Fibroblast of lung (primary cell): ENCODE results near the gene KIF1A. TPM values are rescaled to one million over a fixed set of nuclear protein-coding genes. Genes with fewer than 3 reads are reported as not detected.

Experiments
- DNase-seq, 2 donors: peaks; one replicate each; pipeline versions ENCODE4 v3.0.0 to v3.0.0-alpha.2; 2010; ENCODE audit warnings: low read depth in 2 of 2
- H2AFZ ChIP-seq: 2 replicates; pipeline ENCODE4 v1.5.1; 2012; ENCODE audit warnings: low read length, control low read depth, inconsistent platforms
- H3K27ac ChIP-seq: 2 replicates; pipeline ENCODE4 v1.5.1; 2011; ENCODE audit warnings: low read length, control low read depth; ENCODE audit not compliant: insufficient read depth
- H3K27me3 ChIP-seq: 2 replicates; pipeline ENCODE4 v1.5.1; 2011; ENCODE audit warnings: mild to moderate bottlenecking, low read length; ENCODE audit not compliant: control insufficient read depth, insufficient read depth
- H3K36me3 ChIP-seq: 2 replicates; pipeline ENCODE4 v1.5.1; 2011; ENCODE audit warnings: low read length; ENCODE audit not compliant: control insufficient read depth, insufficient read depth
- H3K4me1 ChIP-seq: 2 replicates; pipeline ENCODE4 v1.5.1; 2011; ENCODE audit warnings: low read length; ENCODE audit not compliant: control insufficient read depth, insufficient read depth; ENCODE audit errors: extremely low read depth
- H3K4me2 ChIP-seq: 2 replicates; pipeline ENCODE4 v1.5.1; 2011; ENCODE audit warnings: low read length, control low read depth; ENCODE audit not compliant: insufficient read depth; ENCODE audit errors: extremely low read depth
- H3K4me3 ChIP-seq, 4 experiments: fragments of 200-600 bp in 1 of 4; sonication (generic) in 1 of 4; replicated peaks in 1 of 4; 2 replicates each; pipeline ENCODE4 v1.5.1; 2011 to 2016; ENCODE audit warnings: low read length in 4 of 4, low read depth in 3 of 4, mild to moderate bottlenecking in 3 of 4, control low read depth in 2 of 4, inconsistent platforms in 1 of 4, mixed read lengths in 1 of 4; ENCODE audit not compliant: insufficient read depth in 1 of 4; ENCODE audit errors: control extremely low read depth in 1 of 4
- H3K79me2 ChIP-seq: 2 replicates; pipeline ENCODE4 v1.5.1; 2012; ENCODE audit warnings: mild to moderate bottlenecking, low read length, inconsistent platforms; ENCODE audit not compliant: control insufficient read depth, insufficient read depth
- H3K9ac ChIP-seq: 2 replicates; pipeline ENCODE4 v1.5.1; 2011; ENCODE audit warnings: mild to moderate bottlenecking, low read length, control low read depth; ENCODE audit not compliant: insufficient read depth
- H3K9me3 ChIP-seq: 2 replicates; pipeline ENCODE4 v1.5.1; 2012; ENCODE audit warnings: low read depth, low read length; ENCODE audit not compliant: control insufficient read depth, insufficient read depth
- H4K20me1 ChIP-seq: 2 replicates; pipeline ENCODE4 v1.5.1; 2011; ENCODE audit warnings: low read length; ENCODE audit not compliant: control insufficient read depth, insufficient read depth; ENCODE audit errors: extremely low read depth
- EZH2 ChIP-seq: IDR thresholded peaks from 2 replicates; pipeline ENCODE4 v1.5.1; 2012; ENCODE audit warnings: low read length, control low read depth, mild to moderate bottlenecking; ENCODE audit errors: missing control alignments
- polyA plus RNA-seq, 2 donors: library from polyadenylated mRNA; depleted of rRNA in 1 of 2; stranded (reverse) in 1 of 2; unstranded in 1 of 2; fragments of >200 nt; gene quantifications; 2 replicates each; pipeline ENCODE4 v1.2.1, GENCODE V29; 2011 to 2012; ENCODE audit warnings: missing spikeins in 1 of 2
- total RNA-seq: library from RNA; depleted of rRNA; stranded (reverse); fragments of >200 nt; gene quantifications from 2 replicates; pipeline ENCODE4 v1.2.1, GENCODE V29; 2014
- TF ChIP-seq, protein P1 (sequence below), 2 donors: IDR thresholded peaks in 1 of 2; conservative IDR thresholded peaks in 1 of 2; 1 replicate in 1 of 2; 2 replicates in 1 of 2; pipeline ENCODE4 v1.5.1; 2011 to 2012; ENCODE audit warnings: low read length in 2 of 2, control low read depth in 1 of 2, inconsistent platforms in 1 of 2, low read depth in 1 of 2, mild to moderate bottlenecking in 1 of 2

KIF1A gene
- total and polyA plus RNA-seq, 2 donors (not counting 1 experiment from before 2014, with no cell fraction given): 0.05 TPM; not detected in 1

DNA sequence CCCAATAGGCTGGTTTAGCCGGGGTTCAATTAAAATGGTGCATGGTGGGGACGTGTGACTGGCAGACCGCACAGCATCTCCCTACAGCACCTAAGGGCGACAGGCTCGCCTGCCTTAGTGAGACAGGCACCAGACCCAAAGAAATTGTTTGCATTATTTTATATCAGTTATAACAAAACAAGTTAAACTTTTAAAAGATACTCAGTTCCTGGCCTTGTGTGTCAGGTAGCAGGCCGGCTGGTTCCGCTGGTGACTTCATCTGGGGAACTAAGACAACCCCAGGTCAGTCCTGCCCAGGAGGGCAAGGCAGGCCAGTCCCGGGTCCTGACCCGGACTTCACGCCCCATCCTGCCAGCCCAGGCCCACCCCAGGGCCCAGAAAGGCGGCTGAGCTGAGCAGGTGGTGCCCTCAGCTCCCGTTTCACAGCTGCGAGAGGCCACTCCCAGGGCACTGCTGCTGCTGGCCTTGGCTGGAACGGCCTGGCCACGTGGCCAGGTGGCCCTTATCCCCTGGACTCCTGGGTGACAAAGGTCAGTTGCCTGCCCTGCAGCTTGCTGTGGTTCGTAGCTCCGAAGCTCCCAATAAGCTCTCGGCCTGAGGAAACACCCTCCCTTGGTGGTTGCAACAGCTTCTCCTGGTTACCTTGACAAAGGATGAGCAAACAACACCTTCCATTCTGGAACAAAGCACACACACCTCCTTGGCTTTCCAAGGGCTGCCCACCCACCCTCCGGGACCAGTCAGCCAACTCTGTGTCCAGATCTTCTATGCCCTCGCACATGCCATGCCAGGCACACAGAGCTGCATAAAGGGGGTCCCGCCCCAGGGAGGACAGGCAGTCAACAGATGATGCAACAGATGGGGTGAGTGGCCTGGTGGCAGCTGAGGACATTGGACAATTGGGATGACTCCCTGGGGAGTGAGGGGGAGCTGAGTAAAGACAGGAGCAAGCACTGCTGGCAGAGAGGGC lies 37.3 kb upstream of the KIF1A start:
- Histone ChIP-seq H2AFZ (no peak overlapping the region), H3K9me3 (no peaks in the 10 kb centered on the region), H3K27me3 (no peaks in the 10 kb centered on the region), H3K4me1 (no peaks in the 10 kb centered on the region), H3K27ac (no peak overlapping the region), H3K4me2 (no peak overlapping the region), H4K20me1 (no peaks in the 10 kb centered on the region), H3K4me3 (no peak overlapping the region), H3K36me3 (no peaks in the 10 kb centered on the region), H3K9ac (no peak overlapping the region), H3K79me2 (no peaks in the 10 kb centered on the region)
- no peak for DNase-seq
- no peak for TF ChIP-seq EZH2
- TF ChIP-seq, protein P1, sequence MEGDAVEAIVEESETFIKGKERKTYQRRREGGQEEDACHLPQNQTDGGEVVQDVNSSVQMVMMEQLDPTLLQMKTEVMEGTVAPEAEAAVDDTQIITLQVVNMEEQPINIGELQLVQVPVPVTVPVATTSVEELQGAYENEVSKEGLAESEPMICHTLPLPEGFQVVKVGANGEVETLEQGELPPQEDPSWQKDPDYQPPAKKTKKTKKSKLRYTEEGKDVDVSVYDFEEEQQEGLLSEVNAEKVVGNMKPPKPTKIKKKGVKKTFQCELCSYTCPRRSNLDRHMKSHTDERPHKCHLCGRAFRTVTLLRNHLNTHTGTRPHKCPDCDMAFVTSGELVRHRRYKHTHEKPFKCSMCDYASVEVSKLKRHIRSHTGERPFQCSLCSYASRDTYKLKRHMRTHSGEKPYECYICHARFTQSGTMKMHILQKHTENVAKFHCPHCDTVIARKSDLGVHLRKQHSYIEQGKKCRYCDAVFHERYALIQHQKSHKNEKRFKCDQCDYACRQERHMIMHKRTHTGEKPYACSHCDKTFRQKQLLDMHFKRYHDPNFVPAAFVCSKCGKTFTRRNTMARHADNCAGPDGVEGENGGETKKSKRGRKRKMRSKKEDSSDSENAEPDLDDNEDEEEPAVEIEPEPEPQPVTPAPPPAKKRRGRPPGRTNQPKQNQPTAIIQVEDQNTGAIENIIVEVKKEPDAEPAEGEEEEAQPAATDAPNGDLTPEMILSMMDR (conservative IDR thresholded peaks at IDR 0.05 in 1 of 2, IDR thresholded peaks at IDR 0.05 in 1 of 2; ENCODE audit: low read depth in 1 of 2, low read length in 2 of 2): no peak

DNA sequence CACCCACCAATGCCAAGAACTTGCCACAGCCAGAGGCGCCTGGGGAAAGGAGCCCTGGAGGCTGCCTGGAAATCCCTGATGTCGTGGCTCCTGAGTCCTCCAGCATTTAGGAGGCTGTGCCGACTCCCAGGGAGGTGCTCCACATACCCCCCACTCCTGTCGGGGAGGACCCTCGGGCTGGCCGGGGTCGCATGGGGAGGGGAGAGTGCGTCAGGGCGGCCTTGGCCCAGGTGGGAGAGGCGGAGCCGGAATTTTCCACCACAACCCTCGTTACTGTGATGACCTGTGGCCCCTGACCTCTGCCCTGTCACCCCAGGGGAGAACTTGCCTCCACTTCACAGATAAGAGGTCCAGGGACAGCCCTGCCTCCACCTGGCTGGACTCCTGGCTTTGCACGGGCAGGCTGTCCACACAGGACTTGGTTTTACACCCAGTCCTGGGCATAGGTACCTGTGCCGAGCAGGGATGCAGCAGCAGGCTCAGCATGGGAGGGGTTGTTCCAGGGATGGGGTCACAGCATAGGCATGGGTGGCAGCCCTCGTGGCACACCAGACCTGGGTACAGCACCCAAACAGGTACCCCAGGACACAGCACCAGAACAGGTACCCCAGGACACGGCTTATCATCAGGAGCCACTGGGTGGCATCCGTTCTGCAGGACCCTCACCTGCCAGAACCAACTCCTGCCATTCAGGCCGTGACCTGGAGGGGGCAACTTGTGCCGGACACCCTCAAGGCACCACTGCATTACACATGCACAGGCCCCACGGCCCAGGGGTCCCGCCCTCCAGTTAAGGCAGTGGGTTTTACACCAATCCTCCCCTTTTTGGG lies 36.3 kb upstream of the KIF1A start:
- no peaks in the 10 kb centered on the region for H4K20me1 ChIP-seq
- no peak overlapping the region for H3K4me3 ChIP-seq
- H3K36me3 ChIP-seq: no peaks in the 10 kb centered on the region
- H3K27me3 ChIP-seq: no peaks in the 10 kb centered on the region
- no peak for DNase-seq
- no peaks in the 10 kb centered on the region for H3K9me3 ChIP-seq
- H3K27ac ChIP-seq: no peak overlapping the region
- TF ChIP-seq, protein P1 (conservative IDR thresholded peaks at IDR 0.05 in 1 of 2, IDR thresholded peaks at IDR 0.05 in 1 of 2; ENCODE audit: low read depth in 1 of 2, low read length in 2 of 2): peak in 1 of 2 donors; percentile 19
- no peak for TF ChIP-seq EZH2
- H3K4me2 ChIP-seq: no peak overlapping the region
- H3K4me1 ChIP-seq: no peaks in the 10 kb centered on the region
- H3K79me2 ChIP-seq: no peaks in the 10 kb centered on the region
- no peak overlapping the region for H3K9ac ChIP-seq
- no peak overlapping the region for H2AFZ ChIP-seq

DNA sequence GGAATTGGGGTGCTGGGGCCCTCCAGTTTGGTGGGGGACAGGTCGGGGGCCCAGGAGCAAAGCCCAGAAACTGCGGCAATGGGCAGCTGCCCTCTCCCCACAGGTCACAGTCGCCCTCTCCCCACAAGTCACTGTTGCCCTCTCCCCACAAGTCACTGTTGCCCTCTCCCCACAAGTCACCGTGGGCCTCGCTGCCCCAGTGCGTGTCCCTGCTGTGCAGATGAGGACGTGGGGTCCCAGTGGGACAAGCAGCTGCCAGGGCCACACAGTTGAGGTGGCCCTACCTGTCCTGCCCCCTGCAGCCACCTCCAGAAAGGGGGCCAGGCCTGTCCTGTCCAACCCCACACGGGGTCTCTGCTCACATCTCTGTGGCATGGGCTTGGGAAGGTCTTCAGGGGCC lies 35.7 kb upstream of the KIF1A start:
- no peaks in the 10 kb centered on the region for H4K20me1 ChIP-seq
- H3K36me3 ChIP-seq: no peaks in the 10 kb centered on the region
- H3K4me3 ChIP-seq: no peak overlapping the region
- no peaks in the 10 kb centered on the region for H3K9me3 ChIP-seq
- no peak overlapping the region for H3K4me2 ChIP-seq
- TF ChIP-seq, protein P1 (conservative IDR thresholded peaks at IDR 0.05 in 1 of 2, IDR thresholded peaks at IDR 0.05 in 1 of 2; ENCODE audit: low read depth in 1 of 2, low read length in 2 of 2): no peak
- no peak for TF ChIP-seq EZH2
- no peak overlapping the region for H2AFZ ChIP-seq
- no peaks in the 10 kb centered on the region for H3K27me3 ChIP-seq
- H3K9ac ChIP-seq: no peak overlapping the region
- no peaks in the 10 kb centered on the region for H3K4me1 ChIP-seq
- DNase-seq: no peak
- no peak overlapping the region for H3K27ac ChIP-seq
- no peaks in the 10 kb centered on the region for H3K79me2 ChIP-seq
